Measurements from ENCODE around the gene PACRG.

The PACRG gene

GRCh38 chr6:163354761-163355425, 627.1 kb downstream of the PACRG start:
- Histone ChIP-seq H3K27ac (peak overlapping the region in 1 of 2 donors; percentile 32), H3K9me3 (no peaks in the 10 kb centered on the region), H3K4me1 (peaks cover 0 to 20% (median 6%) of the 10 kb centered on the region in 4 donors), H3K4me3 (peak overlapping the region in 1 of 2 donors; percentile 25), H3K27me3 (no peaks in the 10 kb centered on the region), H3K36me3 (no peaks in the 10 kb centered on the region)
- TF ChIP-seq CTCF (IDR thresholded peaks at IDR 0.05), result no peak
- intact Hi-C loops (cut with DNase I; ENCODE audit: low total_unique reads), result no loop called here
- DNase-seq, result peak in 1 of 2 donors; percentile 22

- peak overlapping the region in 1 of 2 donors; percentile 32 for H3K27ac ChIP-seq
- intact Hi-C loops (cut with DNase I; ENCODE audit: low total_unique reads), result no loop called here
- H3K9me3 ChIP-seq, result no peaks in the 10 kb centered on the region
- H3K36me3 ChIP-seq, result no peaks in the 10 kb centered on the region
- H3K4me1 ChIP-seq, result peaks cover 0 to 20% (median 6%) of the 10 kb centered on the region in 4 donors
- H3K4me3 ChIP-seq, result peak overlapping the region in 1 of 2 donors; percentile 25
- TF ChIP-seq CTCF (IDR thresholded peaks at IDR 0.05), result no peak
- DNase-seq, result peak; percentile 72 to 81
- no peaks in the 10 kb centered on the region for H3K27me3 ChIP-seq
These were observed 627.7 kb downstream of the PACRG start for GRCh38 chr6:163355426-163355991.

GRCh38 chr6:163356324-163356723, 628.5 kb downstream of the PACRG start:
- no peak overlapping the region for H3K27ac ChIP-seq
- peaks cover 0 to 20% (median 6%) of the 10 kb centered on the region in 4 donors for H3K4me1 ChIP-seq
- no peaks in the 10 kb centered on the region for H3K9me3 ChIP-seq
- no peak for TF ChIP-seq CTCF (IDR thresholded peaks at IDR 0.05)
- intact Hi-C loops (cut with DNase I; ENCODE audit: low total_unique reads), result no loop called here
- no peak overlapping the region for H3K4me3 ChIP-seq
- no peaks in the 10 kb centered on the region for H3K36me3 ChIP-seq
- H3K27me3 ChIP-seq, result no peaks in the 10 kb centered on the region
- peak; percentile 56 to 72 for DNase-seq

- no peak overlapping the region for H3K27ac ChIP-seq
- no peak for TF ChIP-seq CTCF (IDR thresholded peaks at IDR 0.05)
- H3K27me3 ChIP-seq, result no peaks in the 10 kb centered on the region
- H3K9me3 ChIP-seq, result no peaks in the 10 kb centered on the region
- peaks cover 0 to 20% (median 6%) of the 10 kb centered on the region in 4 donors for H3K4me1 ChIP-seq
- intact Hi-C loops (cut with DNase I; ENCODE audit: low total_unique reads), result no loop called here
- H3K36me3 ChIP-seq, result no peaks in the 10 kb centered on the region
- no peak for DNase-seq
- H3K4me3 ChIP-seq, result no peak overlapping the region
These were observed 629.0 kb downstream of the PACRG start for GRCh38 chr6:163356743-163357142.

- Histone ChIP-seq H3K27ac (no peak overlapping the region), H3K36me3 (no peaks in the 10 kb centered on the region), H3K9me3 (no peaks in the 10 kb centered on the region), H3K4me3 (no peak overlapping the region), H3K27me3 (no peaks in the 10 kb centered on the region), H3K4me1 (no peaks in the 10 kb centered on the region)
- TF ChIP-seq CTCF (IDR thresholded peaks at IDR 0.05), result no peak
- DNase-seq, result no peak
- intact Hi-C loops (cut with DNase I; ENCODE audit: low total_unique reads), result no loop called here
These were observed 636.9 kb downstream of the PACRG start for GRCh38 chr6:163364641-163365040.
